22Rv1 (cell line): ENCODE measurements around the gene KRTAP4-8.
"Not testable (repeated sequence)": the region's sequence is repeated elsewhere in the genome, so short reads cannot be mapped to it uniquely, and the experiment has no call there.

Experiments
- ZFX ChIP-seq: fragments of 450-650 bp; IDR thresholded peaks from 2 replicates; pipeline ENCODE4 v1.6.1; 2017; ENCODE audit warnings: antibody characterized with exemption, borderline replicate concordance
- TF ChIP-seq, protein P1 (sequence below): fragments of 450-650 bp; IDR thresholded peaks from 2 replicates; pipeline ENCODE4 v1.5.1; 2017; ENCODE audit warnings: mild to moderate bottlenecking

DNA sequence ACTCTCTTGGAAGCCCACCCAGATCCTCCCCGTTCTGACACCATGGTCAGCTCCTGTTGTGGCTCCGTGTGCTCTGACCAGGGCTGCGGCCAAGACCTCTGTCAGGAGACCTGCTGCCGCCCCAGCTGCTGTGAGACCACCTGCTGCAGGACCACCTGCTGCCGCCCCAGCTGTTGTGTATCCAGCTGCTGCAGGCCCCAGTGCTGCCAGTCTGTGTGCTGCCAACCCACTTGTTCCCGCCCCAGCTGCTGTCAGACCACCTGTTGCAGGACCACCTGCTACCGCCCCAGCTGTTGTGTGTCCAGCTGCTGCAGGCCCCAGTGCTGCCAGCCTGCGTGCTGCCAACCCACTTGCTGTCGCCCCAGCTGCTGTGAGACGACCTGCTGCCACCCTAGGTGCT, 7.4 kb upstream of the KRTAP4-8 start, which contains the start of gene KRTAP4-9:
- TF ChIP-seq, protein P1, sequence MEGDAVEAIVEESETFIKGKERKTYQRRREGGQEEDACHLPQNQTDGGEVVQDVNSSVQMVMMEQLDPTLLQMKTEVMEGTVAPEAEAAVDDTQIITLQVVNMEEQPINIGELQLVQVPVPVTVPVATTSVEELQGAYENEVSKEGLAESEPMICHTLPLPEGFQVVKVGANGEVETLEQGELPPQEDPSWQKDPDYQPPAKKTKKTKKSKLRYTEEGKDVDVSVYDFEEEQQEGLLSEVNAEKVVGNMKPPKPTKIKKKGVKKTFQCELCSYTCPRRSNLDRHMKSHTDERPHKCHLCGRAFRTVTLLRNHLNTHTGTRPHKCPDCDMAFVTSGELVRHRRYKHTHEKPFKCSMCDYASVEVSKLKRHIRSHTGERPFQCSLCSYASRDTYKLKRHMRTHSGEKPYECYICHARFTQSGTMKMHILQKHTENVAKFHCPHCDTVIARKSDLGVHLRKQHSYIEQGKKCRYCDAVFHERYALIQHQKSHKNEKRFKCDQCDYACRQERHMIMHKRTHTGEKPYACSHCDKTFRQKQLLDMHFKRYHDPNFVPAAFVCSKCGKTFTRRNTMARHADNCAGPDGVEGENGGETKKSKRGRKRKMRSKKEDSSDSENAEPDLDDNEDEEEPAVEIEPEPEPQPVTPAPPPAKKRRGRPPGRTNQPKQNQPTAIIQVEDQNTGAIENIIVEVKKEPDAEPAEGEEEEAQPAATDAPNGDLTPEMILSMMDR, result not testable (repeated sequence)
- TF ChIP-seq ZFX, result not testable (repeated sequence)
